ENCODE measurements around the gene TFF1.

TFF1 gene

GRCh38 chr21:42346866-42347600 lies 19.3 kb downstream of the TFF1 start:
- H3K4me3 ChIP-seq (ENCODE audit: low read depth, low read length), result no peak overlapping the region

GRCh38 chr21:42346441-42346840 lies 19.9 kb downstream of the TFF1 start:
- H3K4me3 ChIP-seq (ENCODE audit: low read depth, low read length), result no peak overlapping the region

GRCh38 chr21:42344631-42345030 lies 21.7 kb downstream of the TFF1 start:
- no peak overlapping the region for H3K4me3 ChIP-seq (ENCODE audit: low read depth, low read length)

DNA sequence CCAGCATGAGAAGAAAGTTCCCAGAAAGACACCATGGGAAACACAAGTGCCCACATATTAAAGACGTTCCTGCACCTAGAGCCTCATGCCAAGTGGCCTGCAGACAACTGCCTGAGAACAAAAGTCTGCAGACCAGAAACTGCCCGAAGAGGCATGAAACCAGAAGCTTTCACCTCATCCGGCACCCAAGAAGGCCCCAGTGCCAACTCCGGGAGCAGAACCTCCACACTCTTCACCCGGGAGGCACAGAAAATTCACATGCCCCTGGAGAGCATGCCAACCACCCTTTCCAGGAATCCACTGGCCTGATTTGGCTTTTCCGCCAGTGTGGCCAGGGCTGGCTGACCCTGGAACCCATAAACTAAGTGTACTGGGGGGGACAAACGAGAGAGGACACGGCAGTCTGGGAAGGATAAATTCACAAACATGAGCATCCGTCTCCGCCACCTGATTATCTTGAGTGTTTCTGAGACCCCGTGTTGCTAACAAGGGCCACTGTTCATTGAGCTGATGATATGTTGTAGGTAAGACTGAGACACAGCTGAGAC lies 22.3 kb downstream of the TFF1 start:
- no peak overlapping the region for H3K4me3 ChIP-seq (ENCODE audit: low read depth, low read length)

GRCh38 chr21:42343556-42343955 lies 22.8 kb downstream of the TFF1 start:
- H3K4me3 ChIP-seq (ENCODE audit: low read depth, low read length), result no peak overlapping the region

DNA sequence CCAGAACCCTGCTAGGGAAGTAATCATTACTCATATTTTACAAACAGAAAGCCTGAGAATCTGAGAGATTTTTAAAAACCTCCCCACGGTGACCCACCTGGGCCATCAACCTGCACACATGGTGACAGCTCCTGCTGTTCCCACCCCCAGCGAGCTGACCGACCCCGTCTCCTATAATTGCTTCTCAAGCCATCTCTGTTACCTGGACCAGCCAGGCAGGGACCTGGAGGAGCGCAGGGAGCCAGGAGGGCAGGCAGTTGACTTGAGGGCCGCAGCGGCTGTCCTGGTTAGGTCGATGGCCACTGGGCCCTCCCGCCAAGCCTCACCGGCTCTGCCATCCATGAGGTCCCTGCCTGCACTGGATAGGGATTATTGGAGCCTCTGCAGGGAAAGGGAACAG lies 23.2 kb downstream of the TFF1 start:
- H3K4me3 ChIP-seq (ENCODE audit: low read depth, low read length), result no peak overlapping the region

DNA sequence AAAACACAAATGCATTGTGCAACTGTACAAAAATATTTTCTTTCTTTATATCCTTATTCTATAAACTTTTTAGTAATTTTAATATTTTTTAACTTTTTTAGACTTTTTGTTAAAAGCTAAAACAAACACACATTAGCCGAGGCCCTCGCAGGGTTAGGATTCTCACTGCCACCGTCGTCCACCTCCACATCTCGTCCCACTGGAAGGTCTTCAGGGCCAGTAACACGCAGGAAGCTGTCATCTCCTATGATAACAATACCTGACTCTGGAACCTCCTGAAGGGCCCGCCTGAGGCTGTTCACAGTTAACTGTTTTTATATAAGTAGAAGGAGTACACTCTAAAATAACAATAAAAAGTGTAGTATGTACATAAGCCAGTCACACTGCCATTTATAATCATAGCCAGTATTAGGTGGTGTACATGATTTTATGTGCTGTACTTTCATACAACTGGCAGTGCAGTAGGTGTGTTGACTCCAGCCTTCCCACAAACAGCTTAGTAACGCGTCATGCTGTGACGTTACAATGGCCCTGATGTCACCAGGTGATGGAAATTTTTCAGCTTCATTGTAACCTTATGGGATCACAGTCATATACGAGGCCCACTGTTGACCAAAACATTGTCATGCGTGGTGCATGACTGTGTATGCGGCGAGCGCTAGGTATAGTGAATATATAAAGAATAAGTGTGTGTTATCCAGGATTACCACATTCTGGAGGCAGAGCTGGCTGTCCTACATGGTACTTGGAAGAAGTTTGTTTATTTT lies 24.4 kb downstream of the TFF1 start:
- H3K4me3 ChIP-seq (ENCODE audit: low read depth, low read length), result no peak overlapping the region

DNA sequence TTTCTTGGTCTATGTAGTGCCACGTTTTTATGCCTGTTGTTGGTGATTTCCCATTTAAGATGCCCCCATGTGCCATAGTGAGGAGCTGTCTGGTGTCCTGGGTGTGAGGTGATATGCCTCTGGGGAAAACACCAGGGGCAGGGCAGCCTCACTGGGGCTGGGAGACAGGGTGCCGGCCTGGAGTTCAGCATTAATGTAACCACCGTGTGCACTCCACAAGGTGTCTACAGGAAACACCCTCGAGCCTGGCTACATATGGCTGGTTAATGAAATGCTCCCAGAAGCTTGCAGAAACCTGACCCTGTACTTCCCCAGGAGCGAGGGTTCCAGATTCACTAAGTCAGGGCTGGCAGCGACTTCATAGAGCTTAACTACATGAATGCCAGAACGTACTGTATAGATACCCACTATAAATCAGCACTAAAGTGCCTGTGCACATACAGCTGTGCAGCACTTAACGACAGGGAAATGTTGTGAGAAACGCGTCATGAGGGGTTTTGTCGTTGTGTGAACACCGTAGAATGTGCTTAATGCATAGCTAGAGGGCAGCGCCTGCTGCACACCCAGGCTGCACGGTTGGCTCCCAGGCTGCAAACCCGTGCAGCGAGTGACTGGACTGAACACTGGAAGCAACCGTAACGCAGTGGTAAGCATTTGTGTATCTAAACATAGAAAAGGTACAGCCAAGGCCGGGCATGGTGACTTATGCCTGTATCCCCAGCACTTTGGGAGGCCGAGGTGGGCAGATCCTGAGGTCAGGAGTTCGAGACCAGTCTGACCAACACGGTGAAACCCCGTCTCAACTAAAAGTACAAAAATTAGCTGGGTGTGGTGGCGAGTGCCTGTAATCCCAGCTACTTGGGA lies 25.9 kb downstream of the TFF1 start:
- no peak overlapping the region for H3K4me3 ChIP-seq (ENCODE audit: low read depth, low read length)

GRCh38 chr21:42338729-42339715 lies 27.3 kb downstream of the TFF1 start:
- H3K4me3 ChIP-seq (ENCODE audit: low read depth, low read length), result no peak overlapping the region

DNA sequence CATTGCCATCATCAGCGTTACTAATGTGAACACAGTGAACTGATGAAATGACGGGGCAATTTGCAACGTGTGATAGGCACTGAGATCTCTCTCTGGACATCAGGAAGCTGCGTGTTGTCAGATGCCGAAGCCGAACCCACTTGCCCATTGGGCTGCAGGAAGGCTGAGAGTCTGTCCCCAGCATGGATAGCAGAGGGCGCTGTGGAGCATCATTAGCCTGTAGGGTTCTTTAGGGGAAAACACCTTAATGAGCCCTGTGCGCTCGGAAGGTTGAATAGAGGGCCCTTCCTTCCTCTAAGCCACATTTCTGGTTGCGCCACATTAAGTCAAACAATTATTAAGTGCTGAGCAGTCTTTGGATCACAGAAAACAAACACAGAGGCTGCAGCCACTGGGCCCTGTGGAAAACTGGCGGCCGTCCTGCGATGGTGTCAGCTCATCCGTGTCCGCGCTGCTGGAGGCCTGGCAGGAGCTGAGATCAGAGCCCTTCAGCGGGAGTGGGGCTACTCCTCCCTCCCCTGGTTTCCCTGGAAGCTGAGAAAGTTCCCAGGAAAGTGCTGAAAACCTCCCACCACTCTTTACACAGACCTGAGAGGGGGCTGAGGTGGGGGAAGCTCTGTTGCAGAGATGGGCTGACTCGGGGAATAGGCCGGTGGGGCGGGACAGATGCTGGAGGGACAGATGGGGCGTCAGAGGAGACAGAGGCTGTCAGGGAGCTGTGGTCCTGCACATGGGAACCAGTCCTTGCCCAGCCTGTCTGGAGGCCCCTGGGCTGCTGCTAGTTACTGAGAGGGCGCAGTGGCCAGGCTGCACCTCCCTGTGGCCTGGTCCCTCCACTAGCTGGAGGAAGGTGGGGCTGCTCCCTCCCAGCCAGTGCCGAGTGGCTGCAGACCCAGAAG lies 28.3 kb downstream of the TFF1 start:
- H3K4me3 ChIP-seq (ENCODE audit: low read depth, low read length), result no peak overlapping the region

GRCh38 chr21:42337276-42337675 lies 29.1 kb downstream of the TFF1 start:
- H3K4me3 ChIP-seq (ENCODE audit: low read depth, low read length), result no peak overlapping the region

DNA sequence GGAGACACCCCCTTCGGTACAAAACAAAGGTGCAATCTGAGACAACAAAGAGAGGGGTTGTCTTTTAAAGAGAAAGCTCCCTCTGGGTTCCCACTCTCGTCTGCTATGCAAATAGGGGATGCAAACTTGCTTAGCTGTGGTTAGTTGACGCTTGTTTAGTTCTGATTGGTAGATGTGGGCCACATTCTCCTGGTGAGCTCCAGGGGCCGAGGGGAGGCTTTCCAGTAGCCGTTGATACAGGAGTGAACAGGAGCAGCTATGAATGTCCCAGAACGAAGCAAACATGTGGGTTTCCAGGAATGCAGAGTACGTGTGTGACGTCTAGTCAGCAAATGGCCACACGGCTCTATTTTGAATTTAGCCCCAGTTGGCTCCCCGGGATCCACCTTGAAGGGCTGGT lies 30.3 kb downstream of the TFF1 start:
- H3K4me3 ChIP-seq (ENCODE audit: low read depth, low read length), result no peak overlapping the region

- no peak overlapping the region for H3K4me3 ChIP-seq (ENCODE audit: low read depth, low read length)
Measured at GRCh38 chr21:42332557-42333317, 33.6 kb downstream of the TFF1 start.

DNA sequence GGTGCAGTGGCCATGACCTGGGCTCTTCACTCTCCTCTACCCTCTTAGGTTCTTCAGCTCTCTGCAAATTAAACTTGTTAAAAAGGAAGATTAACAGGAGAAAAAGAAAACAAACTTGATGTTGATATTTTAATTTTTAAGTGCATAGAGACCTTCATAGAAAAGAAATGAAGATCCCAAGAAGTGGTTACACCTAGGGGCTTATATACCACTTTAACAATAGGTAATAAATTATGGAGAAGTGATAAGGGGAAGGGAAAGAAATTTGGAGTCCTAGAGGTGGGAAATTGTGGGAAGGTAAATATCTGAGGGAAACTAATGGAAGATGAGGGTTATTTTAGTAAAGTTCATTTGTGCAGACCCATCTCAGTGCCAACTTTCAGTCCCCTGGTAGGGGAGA lies 34.7 kb downstream of the TFF1 start:
- H3K4me3 ChIP-seq (ENCODE audit: low read depth, low read length), result no peak overlapping the region

GRCh38 chr21:42330380-42331371 lies 35.7 kb downstream of the TFF1 start:
- no peak overlapping the region for H3K4me3 ChIP-seq (ENCODE audit: low read depth, low read length)

- H3K4me3 ChIP-seq (ENCODE audit: low read depth, low read length), result no peak overlapping the region
Measured at GRCh38 chr21:42324896-42325295, 41.4 kb downstream of the TFF1 start.

DNA sequence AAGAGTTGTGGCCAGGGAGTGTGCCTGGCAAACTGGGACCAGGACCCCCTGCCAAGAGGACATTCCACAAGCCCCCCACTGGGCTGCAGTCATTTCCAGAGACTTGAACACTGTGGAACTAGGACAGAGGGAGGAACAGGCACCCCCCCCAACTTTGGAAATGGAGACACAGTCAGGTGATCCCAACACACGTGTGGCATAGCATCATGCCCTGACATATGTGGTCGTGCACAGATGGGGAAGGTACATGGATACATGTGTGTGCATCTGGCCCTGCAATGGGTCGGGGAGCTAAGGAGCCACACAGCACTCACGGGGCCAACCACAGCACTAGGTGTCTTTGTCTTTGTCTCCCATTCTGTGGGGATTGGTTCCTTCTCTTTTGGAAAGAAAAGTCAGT lies 44.5 kb downstream of the TFF1 start:
- H3K4me3 ChIP-seq (ENCODE audit: low read depth, low read length), result no peak overlapping the region
